Middle frontal gyrus (tissue), 1 donor: ENCODE data around the gene PON1.

ENCODE experiments used
- DNase-seq: peaks from one replicate; pipeline ENCODE4 v3.0.0-alpha.2; 2015; ENCODE audit warnings: low spot score; ENCODE audit errors: extremely low spot score

The PON1 gene

DNA sequence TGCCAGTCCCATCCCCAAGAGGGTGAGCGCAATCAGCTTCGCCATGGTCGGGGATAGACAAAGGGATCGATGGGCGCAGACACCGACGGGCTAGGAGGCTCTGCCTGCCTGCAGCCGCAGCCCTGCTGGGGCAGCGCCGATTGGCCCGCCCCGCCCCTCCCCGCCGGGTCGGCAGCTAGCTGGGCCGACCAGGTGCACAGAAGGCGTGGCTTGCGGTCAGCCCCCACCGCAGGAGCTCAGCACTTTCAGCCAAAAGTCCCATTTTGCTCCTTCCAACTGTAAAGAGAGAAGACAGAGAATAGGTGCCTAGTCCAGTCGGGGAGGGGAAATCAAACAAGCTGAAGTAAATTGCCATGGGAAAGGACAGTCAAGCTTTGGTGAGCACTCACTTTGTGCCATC, at the start of gene PON1:
Gene PON1 (minus strand): TSS at position 102 of the 400 bp plus-strand sequence. CDS start 57 bp downstream, at position 45.
- no peak for DNase-seq

DNA sequence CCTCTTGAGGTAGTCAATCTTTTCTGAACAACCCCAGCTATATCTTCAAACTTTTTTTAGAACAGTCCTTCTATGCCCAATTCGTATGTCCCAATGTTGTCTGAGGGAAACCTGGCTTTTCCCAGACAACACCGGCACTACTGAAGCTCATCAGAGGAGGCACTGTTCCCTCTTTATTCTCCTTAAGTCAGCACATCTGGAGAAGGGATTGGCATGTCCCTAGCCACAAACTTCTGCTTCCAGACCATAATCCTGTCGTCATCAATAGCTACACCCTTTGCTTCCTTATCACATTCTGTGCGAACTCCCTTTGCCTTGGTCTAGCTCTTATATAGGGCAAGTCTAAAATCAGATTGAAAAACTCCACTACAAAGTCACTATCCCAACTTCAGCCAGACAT, 49.0 kb upstream of the PON1 start:
- DNase-seq, result no peak

DNA sequence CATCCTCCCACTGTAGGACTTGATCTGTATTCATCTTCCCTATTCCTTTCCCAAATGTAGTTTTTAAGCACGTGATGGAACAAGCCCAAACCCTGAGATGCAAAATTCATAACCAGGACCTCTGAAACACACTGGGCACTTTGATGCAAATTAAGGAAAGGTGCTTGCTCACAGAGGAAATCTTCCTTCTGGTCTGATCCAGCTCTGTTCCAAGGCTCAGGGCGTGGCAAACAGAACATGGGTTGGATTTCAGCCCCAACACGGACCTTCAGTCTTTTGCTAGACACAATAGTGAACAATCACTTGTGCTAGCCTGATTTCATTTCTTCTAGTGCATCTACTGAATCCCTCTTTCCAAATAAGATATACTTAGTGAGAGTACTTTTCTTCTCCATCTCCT, 43.9 kb upstream of the PON1 start:
- no peak for DNase-seq

DNA sequence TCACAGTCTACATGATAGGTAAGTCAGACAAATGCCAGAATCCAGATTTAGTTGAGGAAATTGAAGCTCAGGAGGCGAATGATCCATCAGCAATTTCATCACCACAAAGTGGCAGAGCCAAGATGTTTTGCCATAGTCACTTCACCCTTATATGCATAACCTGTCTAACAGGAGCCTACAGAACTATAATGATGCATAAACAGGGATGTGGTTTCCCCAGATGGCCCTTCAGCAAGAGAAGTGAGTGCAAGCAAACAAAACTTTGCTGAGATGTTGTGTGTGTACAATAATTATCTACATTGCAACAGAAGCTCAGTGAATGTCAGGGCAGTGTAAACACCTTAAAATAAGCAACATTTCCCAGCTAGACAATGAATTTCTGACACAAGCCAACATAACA, 43.3 kb upstream of the PON1 start:
- DNase-seq, result no peak

DNA sequence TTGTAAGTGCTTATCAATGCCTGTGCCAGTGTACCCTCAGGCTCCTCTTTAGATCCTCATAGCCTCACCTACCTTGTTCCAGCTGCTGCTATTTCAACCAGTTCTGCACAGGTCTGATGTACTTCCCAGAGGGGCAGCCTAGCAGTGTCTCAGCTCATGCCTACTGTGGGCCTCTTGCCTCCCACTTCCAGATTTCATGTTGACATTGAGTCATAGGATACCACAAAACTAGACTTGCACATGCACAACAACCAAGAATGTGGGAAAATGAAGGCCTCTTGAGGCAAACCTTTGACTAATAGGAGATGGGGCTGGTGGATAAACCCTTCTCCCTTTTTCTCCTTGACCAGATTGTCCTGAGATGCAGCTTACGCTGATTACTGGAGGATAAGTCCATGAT, 40.8 kb upstream of the PON1 start:
- DNase-seq, result no peak

DNA sequence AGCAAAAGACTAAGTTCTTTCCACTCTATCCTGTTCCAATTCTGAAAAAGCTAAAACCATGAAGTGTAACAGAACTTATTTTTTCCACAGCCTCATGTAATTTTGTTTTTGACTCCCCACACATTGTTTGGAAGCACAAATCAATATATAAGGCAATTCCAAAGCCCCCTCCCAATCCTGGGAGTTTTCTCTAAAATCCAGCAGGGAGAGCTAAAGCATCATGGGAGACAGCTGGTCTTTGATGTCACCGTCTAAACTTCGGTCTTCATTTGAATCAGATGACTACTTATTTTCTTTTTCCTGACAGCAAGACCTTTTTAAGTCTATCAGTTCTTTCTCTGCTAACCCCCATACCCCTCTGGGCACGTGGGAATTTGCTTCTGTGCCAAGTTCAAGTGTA, 33.3 kb upstream of the PON1 start:
- DNase-seq, result no peak

DNA sequence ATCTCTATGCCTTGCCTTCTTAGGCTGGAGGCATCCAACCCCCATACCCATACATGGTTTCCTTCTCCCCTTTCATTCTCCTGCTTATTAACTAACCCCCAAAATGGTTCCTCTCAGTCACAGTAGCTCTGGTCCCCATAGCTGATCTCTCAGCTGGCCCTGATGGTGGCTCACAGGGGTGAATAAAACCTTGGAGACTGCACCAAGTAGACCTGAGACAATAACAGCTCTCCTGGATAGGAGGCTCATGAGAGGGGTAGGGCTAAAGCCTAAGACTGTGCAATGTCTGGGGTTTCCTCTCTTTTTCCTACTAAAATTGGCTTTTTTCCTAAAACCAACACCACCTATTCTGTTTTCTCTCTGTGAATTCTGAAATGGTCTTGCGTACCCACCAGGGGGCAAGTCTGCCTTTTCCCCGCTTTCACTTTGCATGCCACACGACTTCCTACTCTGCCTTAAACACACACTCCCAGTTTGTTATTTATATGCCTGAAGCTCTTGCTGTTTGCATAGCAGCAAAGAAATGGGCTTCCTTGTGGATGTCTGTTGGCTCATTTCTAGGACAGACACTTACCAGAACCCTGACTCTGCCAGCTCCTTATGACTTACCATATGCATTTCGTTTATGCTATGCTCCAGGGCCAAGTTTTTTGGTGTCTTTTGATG, 18.4 kb upstream of the PON1 start:
- DNase-seq, result no peak

DNA sequence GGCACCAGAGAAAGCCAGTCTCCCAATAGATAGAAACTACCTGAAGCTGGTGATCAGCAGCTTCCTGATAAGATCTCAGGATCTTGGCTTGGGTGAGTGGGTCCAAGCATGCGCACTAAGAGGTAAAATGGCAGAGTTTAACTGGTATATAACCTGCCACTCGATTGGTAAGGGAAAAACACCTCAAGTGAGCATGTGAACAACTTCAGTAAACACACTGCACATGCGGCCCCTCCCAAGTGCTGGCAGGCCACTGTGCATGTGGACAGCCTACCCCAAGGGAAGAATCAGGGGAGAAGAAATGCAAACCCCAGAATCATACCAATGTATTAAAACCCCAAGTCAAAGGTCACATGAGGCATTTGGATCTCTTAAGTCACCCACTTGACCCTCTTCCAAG, 17.7 kb upstream of the PON1 start:
- no peak for DNase-seq

DNA sequence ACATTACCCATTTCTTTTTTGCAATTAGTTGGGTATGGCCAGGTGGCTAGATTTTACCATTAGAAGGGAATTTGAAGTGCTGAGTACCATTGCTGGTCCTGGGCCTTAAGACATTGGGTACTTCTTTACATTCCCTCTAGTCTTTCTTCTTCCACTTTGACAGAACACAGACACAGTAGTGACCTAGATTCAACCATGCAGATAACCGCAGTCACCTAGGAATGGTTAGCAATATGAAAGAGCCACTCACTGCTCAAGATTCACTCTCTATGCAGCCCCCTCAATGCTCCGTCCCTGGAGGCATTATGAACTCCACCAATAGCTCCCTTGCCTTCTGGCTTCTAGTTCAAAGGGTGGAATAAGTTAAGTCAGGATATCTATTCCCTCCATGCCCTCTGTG, 16.2 kb upstream of the PON1 start:
- DNase-seq, result no peak

DNA sequence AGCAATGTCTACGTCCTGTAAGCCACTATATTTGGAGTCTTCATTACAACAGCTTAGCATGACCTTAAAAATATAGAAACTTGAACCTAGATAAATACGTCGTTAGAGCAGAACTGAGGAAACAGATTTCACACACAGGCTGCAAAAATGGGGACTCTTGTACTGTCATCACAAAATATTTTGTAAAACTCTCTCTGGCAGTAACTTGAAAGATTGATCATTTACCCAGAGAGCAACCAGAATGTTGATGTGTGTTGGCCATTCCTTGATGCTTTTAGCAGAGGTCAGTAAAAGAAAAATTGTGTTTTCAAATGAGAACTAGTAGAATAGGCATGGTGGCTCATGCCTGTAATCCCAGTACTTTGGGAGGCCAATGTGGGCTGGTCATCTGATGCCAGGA, 14.5 kb upstream of the PON1 start:
- no peak for DNase-seq

DNA sequence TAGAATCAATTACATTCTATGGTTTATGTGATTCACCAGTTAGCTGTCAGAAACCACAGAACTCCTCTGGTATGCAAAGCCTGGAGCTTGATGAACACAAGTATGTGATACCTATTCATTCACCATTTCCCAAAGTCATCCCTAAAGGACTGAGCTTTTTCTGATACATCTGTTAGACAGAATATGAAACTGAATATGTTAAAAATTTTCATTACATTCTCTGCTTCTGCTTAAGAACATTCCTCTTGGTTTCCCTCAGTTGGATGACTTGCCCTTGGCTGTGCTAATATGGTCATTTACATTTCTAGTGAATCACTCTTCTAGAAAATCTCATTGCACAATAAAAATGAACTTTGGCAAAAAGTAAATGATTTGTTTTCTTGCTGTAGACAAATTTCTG, 10.8 kb upstream of the PON1 start:
- DNase-seq, result no peak

DNA sequence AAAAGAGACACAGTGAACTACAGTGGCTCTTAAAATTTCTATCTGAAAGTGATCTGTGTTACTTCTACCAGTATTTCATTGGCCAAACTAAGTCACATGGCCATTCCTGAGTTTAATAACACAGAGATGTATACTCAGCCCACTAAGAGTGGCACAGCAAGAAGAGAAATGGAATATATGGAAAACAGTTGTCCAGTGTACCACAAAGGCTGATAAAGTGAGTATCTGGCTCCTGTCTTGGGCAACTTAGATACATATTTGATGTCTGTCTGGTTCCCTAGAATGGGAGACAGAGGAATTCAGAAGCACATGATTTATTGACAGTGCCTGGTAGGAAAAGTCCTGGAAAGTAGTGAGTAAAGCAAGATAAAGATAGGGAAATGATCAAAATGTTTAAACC, 10.1 kb upstream of the PON1 start:
- no peak for DNase-seq

DNA sequence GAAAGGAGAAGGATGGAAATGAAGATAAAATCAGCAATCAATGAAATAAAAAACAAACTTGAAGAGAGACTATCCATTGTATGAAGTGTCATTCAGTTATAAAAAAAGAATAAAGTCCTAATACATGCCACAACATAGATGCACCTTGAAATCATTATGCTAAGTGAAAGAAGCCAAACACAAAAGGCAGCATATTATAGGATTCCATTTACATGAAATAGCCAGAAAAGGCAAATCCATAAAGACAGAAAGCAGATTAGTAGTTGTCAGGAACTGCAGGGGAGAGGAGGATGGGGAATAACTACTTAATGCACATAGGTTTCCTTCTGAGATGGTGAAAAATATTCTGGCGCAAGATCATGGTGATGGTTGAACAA, 6.6 kb upstream of the PON1 start:
- DNase-seq, result no peak

DNA sequence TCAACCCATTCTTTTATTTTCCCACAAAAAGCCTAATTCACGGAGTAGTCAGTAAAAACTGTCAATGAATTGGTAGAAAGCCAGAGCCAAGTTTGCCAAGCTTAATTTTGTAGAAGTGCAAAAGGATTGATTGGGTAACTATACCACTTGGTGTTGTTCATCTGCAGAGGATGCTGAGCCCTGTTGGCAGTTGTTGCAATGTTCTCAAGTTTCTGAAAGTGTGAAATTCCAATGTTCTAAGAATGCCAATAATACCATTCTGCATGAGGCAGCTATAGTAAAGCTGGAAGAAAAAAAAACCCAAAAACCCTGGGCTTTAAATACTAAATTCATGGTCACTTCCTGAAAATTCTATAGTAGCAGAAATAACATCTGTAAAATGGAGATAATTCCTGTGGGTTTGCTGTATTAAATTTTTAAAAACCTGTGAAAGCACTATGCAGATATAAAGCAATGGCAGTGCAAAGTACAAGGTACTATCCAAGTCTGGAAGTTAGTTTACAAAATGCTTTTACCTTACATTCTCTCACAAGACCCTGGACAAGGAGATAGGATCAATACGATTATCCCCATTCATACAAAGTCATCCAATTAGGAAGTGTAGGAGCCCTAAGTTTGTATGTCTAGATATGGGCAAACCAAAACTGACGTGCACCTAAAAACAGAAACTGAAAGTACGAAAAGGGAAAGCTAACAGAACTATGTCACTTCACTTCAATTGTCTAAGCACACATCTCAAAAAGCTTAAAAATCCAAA, 6.0 kb upstream of the PON1 start:
- DNase-seq, result no peak

DNA sequence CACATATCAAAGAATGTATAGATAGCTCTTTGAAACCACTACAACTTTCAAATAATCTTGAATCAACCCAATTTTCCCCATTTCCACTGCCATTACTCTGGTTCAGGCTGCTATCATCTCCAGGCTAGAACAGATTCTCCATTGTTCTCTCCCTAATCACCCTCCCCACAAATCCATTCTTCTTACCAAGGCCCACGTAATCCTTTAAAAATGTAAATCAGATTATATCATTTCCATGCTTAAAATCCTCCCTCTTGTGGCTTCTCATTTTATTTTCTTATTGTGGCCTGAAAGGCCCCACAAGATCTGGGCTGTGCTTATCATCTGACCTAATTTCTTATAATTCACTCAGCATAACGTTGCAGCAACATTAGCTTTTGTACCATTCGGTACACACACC, 3.0 kb upstream of the PON1 start:
- DNase-seq, result no peak

DNA sequence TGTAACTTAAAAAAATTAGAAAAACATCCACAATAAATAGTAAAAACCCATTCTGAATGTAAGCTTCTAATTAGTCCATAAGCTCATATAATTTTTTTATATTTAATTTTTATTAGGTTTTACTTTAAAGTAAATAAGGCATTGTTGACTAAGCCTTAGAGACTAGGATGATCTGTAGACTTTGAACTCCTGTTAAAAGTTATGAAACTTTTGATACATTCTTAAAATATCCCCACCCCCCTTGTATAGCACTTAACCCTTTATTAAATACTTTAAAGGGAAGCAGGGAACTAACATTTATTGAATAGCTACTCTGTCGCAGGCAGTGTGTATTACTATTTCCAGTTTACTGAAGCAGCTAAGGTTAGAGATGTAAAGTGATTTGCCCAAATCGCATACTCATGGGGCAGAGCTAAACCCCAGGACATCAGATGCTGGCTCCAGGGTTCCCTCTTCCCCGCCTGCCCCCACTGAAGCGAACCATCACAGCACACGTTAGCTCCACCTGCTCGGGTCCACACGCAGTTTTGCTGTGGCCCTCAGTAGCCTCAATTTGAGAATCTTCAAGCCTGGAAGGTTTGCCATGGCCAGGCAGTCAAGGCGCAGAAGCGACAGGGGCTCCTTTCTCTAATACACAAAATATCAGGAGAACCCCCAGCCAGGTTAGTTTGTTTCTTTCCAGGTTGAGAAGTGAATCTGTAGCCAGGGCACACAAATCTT, 762 bp downstream of the PON1 start:
- DNase-seq, result no peak

DNA sequence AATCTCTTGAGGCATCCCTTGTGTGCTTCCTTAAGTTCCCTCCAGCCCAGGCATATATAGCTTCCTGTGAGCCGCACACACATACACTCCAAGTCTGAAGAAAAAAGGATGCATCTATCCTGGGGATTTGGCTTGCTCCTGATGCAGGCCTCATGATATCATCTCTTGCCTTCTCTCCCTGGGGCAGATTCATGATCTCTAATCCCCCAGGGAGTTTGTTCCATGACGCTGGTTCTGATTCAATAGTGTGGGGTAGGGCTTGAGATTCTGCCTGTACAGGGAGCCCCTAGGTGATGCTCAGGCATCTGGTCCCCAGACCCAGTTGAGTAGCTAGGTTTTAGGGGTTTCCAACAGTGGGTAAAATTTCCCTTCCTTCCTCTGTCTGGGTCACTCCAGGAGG, 1.5 kb downstream of the PON1 start:
- no peak for DNase-seq

DNA sequence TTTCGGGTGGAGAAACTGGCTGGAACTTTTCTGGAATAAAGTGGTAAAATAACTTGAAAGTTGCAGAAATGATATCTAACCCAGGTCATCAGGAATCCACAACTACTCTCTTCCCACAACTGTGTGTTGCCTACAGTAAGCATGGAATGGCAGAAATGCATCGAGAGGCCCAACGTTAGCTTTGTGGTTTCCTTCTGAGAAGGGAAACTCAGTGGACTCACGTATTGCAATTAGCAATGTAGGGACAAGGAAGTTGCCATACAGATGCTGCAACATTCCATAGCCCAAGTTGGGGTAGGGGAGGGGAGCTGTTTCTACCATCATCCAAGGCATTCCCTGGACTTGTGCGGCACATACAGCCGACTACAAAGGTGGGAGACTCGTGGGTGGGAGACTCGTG, 1.9 kb downstream of the PON1 start:
- no peak for DNase-seq

DNA sequence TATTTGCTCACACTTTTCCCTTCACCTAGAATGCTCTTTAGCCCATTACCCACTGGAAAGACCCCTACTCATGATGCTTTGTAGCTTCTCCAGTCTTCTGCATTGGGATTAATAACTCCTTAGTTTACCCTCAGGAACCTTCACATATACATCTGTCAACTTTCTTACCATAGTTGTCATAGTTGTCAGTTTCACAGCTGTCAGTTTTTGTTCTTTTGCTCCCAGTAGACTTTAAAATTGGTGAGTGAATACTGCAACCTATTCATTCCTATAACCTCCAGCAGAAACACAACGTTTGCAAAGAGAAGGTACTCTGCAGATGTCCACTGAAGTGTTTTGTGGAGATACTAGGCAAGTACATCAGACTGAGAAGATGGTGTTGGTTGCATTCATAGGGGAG, 2.6 kb downstream of the PON1 start:
- no peak for DNase-seq

DNA sequence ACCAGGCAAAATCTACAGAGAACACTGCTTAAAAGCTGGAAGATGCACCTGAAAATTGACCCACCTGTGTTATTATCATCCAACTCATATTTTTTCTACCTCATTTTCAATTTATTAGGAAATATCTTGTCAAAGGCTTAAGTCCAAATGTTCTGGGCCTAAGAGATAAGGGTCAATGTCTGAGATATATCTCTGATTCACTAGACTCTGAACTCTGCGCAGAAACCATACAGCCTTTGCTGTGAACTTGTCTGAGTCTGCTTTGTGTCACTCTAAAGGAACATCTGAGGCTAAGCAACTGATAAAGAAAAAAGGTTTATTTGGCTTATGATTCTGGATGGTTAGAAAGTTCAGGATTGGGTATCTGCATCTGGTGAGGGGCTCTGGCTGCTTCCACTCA, 3.7 kb downstream of the PON1 start:
- DNase-seq, result no peak

DNA sequence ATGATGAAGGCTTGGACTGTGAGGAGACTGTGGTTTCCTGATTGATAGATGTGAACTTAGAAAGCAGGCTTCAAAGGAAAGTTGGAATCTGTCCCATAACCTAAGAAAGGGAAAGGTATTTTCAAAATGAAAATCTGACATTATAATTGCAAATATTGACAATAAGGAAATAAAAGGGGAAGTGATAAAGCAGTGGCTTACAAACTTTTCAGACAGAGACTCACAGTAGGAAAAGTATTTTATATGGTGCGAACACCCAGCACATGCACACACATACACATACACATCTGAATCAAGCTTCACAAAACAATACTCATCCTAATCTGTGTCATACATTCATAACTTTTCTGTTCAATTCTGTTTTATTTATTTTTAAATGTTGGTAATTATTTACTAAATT, 4.8 kb downstream of the PON1 start:
- DNase-seq, result no peak

DNA sequence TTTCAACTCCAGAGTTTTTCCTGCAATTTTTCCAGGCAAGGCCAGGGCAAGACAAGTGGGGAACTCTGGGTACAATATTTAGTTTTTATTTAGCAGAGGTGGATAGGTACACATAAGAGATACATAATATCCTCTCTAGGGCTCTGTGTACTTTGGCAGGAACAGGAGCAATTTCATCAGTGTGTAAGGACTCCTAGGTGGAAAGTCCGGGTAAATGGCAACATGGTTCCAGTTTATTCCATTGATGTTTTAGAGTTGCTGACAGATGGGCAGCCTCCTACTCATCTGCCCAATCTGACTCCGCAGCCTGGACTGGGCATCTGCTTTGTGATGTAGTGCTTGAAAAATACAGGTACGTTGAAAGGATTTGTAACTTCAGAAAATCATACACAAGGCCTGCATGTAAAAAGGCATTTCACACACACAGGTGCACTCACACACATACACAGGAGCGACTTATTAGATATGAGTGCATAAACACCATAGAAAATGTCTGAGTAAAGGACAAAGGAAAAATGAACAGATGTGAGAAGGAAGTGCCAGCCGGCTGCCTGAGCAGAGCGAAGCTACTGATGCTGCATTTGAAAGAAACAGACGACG, 5.7 kb downstream of the PON1 start:
- no peak for DNase-seq
